ENCODE data around the gene WDR90. TPM values are rescaled to one million over a fixed set of nuclear protein-coding genes. Genes with fewer than 3 reads are reported as not detected.

Gene WDR90
- total and polyA plus RNA-seq, 2 of the 13 experiments (the other 11 are each of a cell fraction or from before 2014, with no cell fraction given): 14.9 to 28.9 TPM

DNA sequence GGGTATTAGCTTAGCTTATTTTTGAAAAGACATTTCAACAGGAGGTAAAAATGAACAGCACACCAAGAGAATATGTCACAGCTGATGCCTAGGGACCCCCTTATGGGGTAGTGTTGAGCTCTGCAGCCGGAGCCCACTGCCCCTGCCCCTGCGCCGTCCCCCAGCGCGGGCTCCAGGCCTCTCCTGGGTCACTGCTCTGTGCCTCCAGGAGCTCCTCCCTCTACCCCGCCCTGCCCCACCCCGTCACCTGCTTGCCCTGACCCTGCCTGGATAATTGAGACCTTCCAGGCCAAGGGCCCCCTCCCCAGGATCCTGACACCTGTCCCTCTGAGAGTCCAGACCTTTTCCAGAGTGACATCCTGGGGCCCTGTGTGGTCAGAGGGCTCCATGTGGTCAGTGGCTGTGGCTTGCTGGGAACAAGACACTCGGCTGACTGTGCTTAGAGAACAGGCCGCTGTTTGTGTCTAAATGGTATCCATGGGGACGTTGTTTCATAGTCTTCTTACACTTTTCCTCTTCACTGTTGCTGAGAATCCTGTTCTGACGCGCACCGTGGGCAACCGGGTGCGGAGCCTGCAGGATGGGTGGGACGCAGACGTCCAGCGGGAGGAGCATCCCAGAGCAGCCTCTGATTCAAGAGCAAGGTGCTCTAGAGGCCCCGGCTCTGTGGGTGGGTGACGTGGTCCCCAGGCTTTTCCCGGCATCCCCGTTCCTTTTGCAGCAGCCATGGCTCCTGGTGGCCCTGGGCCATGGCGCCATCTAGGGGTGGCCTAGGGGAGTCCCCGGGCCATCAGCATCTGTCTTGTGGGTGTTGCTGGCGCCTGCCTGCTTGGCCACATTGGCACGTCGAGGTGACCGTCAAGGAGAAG is 38.4 kb upstream of the WDR90 start (continued):
- TF ChIP-seq TMF1 (CRISPR knock-in tag; IDR thresholded peaks at IDR 0.05; ENCODE audit: low read depth): no peak
- TF ChIP-seq ZNF205 (CRISPR knock-in tag; IDR thresholded peaks at IDR 0.05): no peak
- TF ChIP-seq PITX1 (CRISPR knock-in tag; IDR thresholded peaks at IDR 0.05): no peak
- no peak for TF ChIP-seq PAXIP1 (CRISPR knock-in tag; conservative IDR thresholded peaks at IDR 0.05)
- TF ChIP-seq LBX2 (CRISPR knock-in tag; IDR thresholded peaks at IDR 0.05; ENCODE audit: borderline replicate concordance): no peak
- TF ChIP-seq SMAD9 (CRISPR knock-in tag; IDR thresholded peaks at IDR 0.05): no peak
- TF ChIP-seq ARNTL (CRISPR knock-in tag; IDR thresholded peaks at IDR 0.05): no peak
- no peak for TF ChIP-seq ZNF878 (CRISPR knock-in tag; IDR thresholded peaks at IDR 0.05)
- TF ChIP-seq ZNF710 (CRISPR knock-in tag; IDR thresholded peaks at IDR 0.05; ENCODE audit: borderline replicate concordance): peak; percentile 52; the same call in 1 of the 2 replicates
- TF ChIP-seq, protein P1, sequence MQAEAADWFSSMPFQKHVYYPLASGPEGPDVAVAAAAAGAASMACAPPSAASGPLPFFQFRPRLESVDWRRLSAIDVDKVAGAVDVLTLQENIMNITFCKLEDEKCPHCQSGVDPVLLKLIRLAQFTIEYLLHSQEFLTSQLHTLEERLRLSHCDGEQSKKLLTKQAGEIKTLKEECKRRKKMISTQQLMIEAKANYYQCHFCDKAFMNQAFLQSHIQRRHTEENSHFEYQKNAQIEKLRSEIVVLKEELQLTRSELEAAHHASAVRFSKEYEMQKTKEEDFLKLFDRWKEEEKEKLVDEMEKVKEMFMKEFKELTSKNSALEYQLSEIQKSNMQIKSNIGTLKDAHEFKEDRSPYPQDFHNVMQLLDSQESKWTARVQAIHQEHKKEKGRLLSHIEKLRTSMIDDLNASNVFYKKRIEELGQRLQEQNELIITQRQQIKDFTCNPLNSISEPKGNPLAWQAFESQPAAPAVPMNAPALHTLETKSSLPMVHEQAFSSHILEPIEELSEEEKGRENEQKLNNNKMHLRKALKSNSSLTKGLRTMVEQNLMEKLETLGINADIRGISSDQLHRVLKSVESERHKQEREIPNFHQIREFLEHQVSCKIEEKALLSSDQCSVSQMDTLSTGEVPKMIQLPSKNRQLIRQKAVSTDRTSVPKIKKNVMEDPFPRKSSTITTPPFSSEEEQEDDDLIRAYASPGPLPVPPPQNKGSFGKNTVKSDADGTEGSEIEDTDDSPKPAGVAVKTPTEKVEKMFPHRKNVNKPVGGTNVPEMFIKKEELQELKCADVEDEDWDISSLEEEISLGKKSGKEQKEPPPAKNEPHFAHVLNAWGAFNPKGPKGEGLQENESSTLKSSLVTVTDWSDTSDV (CRISPR knock-in tag; IDR thresholded peaks at IDR 0.05): no peak
- TF ChIP-seq TOE1 (CRISPR knock-in tag; IDR thresholded peaks at IDR 0.05): no peak
- TF ChIP-seq TARDBP (CRISPR knock-in tag; IDR thresholded peaks at IDR 0.05): peak; percentile 78
- TF ChIP-seq NONO (IDR thresholded peaks at IDR 0.05): no peak
- no peak for TF ChIP-seq NONO (CRISPR knock-in tag; conservative IDR thresholded peaks at IDR 0.05)
- TF ChIP-seq U2AF1 (optimal IDR thresholded peaks at IDR 0.05; ENCODE audit: low read depth, low read length): no peak
- TF ChIP-seq KMT2B (CRISPR knock-in tag; IDR thresholded peaks at IDR 0.05): no peak
- no peak for TF ChIP-seq ZSCAN21 (CRISPR knock-in tag; IDR thresholded peaks at IDR 0.05; ENCODE audit: borderline replicate concordance)
- TF ChIP-seq GATAD2A (CRISPR knock-in tag; IDR thresholded peaks at IDR 0.05): peak; percentile 60
- TF ChIP-seq DPF2 (CRISPR knock-in tag; IDR thresholded peaks at IDR 0.05; ENCODE audit: borderline replicate concordance, low read depth): no peak
- no peak for TF ChIP-seq RELA (CRISPR knock-in tag; IDR thresholded peaks at IDR 0.05)
- TF ChIP-seq BORCS8-MEF2B (CRISPR knock-in tag; IDR thresholded peaks at IDR 0.05): no peak
- no peak for TF ChIP-seq ZNF782 (CRISPR knock-in tag; IDR thresholded peaks at IDR 0.05; ENCODE audit: borderline replicate concordance)
